GM19239 (cell line): ENCODE results near the gene HYAL1.
"Not testable (repeated sequence)": the region's sequence is repeated elsewhere in the genome, so short reads cannot be mapped to it uniquely, and the experiment has no call there.

Experiments
- DNase-seq: peaks from one replicate; pipeline ENCODE4 v3.0.0; 2011; ENCODE audit warnings: low spot score; ENCODE audit not compliant: insufficient read length
- FAIRE-seq: peaks from 2 replicates; lab custom pipeline; 2011; peaks lifted over from hg19 to GRCh38; lab: Jason Lieb, UNC

The HYAL1 gene

GRCh38 chr3:50319894-50320625 lies 16.7 kb upstream of the HYAL1 start:
- FAIRE-seq (no peak), DNase-seq (no peak)

- FAIRE-seq (no peak), DNase-seq (no peak)
Measured at GRCh38 chr3:50319181-50319893, 16.0 kb upstream of the HYAL1 start.

GRCh38 chr3:50318615-50319014 lies 15.2 kb upstream of the HYAL1 start:
- FAIRE-seq (no peak), DNase-seq (no peak)

GRCh38 chr3:50318163-50318562 lies 14.8 kb upstream of the HYAL1 start:
- no peak for DNase-seq
- FAIRE-seq, result no peak

- FAIRE-seq (no peak), DNase-seq (no peak)
Measured at GRCh38 chr3:50317300-50317699, 13.9 kb upstream of the HYAL1 start.

GRCh38 chr3:50316657-50317242 lies 13.4 kb upstream of the HYAL1 start:
- FAIRE-seq (no peak), DNase-seq (no peak)

- no peak for FAIRE-seq
Measured at GRCh38 chr3:50314816-50315215, 11.4 kb upstream of the HYAL1 start.

GRCh38 chr3:50314342-50314741 lies 11.0 kb upstream of the HYAL1 start:
- DNase-seq (no peak), FAIRE-seq (no peak)

More at GRCh38 chr3:50314816-50315215, 11.4 kb upstream of the HYAL1 start:
- no peak for DNase-seq

- not testable (repeated sequence) for DNase-seq, FAIRE-seq
Measured at GRCh38 chr3:50312041-50312440, 8.7 kb upstream of the HYAL1 start.

- FAIRE-seq (no peak), DNase-seq (no peak)
Measured at GRCh38 chr3:50304601-50305000, 1.2 kb upstream of the HYAL1 start.

- FAIRE-seq (no peak), DNase-seq (no peak)
Measured at GRCh38 chr3:50302095-50303012, 1.0 kb downstream of the HYAL1 start.

GRCh38 chr3:50300681-50301254 lies 2.6 kb downstream of the HYAL1 start:
- FAIRE-seq (no peak), DNase-seq (no peak)

- FAIRE-seq, result peak; percentile 31
- DNase-seq, result no peak
Measured at GRCh38 chr3:50299929-50300680, 3.3 kb downstream of the HYAL1 start.

GRCh38 chr3:50299638-50299928 lies 3.8 kb downstream of the HYAL1 start:
- DNase-seq, result no peak
- no peak for FAIRE-seq

- FAIRE-seq (peak; percentile 99), DNase-seq (peak; percentile 88)
Measured at GRCh38 chr3:50298836-50299637, 4.3 kb downstream of the HYAL1 start, which contains the start of the genes HYAL3 and NAA80. HYAL3 (minus strand) TSS chr3:50299405; CDS start chr3:50295602, 3,803 bp downstream. NAA80 (minus strand) TSS chr3:50299405; CDS start chr3:50297463, 1,942 bp downstream.

GRCh38 chr3:50297896-50298725 lies 5.3 kb downstream of the HYAL1 start:
- DNase-seq, result no peak
- FAIRE-seq, result peak; percentile 14

GRCh38 chr3:50297384-50297775 lies 6.0 kb downstream of the HYAL1 start:
- DNase-seq, result no peak
- no peak for FAIRE-seq
